Activated T-helper 1 cell treated with anti-CD3 and anti-CD28 coated beads, Interleukin-12 subunit alpha, Interleukin-12 subunit beta, Interleukin-2, Interleukin-4 antibody, amounts not matched to agents 30 ng/mL and 10 ng/mL and 1 ng/mL, durations not matched to agents 14 hours and 24 hours and 36 hours (primary cell): ENCODE results near the gene AVEN. TPM values are rescaled to one million over a fixed set of nuclear protein-coding genes. Genes with fewer than 3 reads are reported as not detected.

Source experiments
- DNase-seq: peaks from one replicate; pipeline ENCODE4 v3.0.0; 2021; ENCODE audit warnings: low spot score
- H3K27ac Mint-ChIP-seq: one replicate; pipeline ENCODE4 v1.8.0; 2021; ENCODE audit warnings: mild to moderate bottlenecking, mixed read lengths
- H3K27me3 Mint-ChIP-seq: one replicate; pipeline ENCODE4 v1.8.0; 2022; ENCODE audit warnings: mild to moderate bottlenecking, moderate library complexity, mixed read lengths; ENCODE audit not compliant: insufficient read depth
- H3K36me3 Mint-ChIP-seq: one replicate; pipeline ENCODE4 v1.8.0; 2021; ENCODE audit warnings: low read depth, mixed read lengths
- H3K4me1 Mint-ChIP-seq: one replicate; pipeline ENCODE4 v1.8.0; 2021; ENCODE audit warnings: low read depth, mixed read lengths
- H3K4me3 Mint-ChIP-seq: one replicate; pipeline ENCODE4 v1.8.0; 2021; ENCODE audit warnings: mild to moderate bottlenecking, moderate library complexity, mixed read lengths
- H3K9me3 Mint-ChIP-seq: one replicate; pipeline ENCODE4 v1.8.0; 2021; ENCODE audit warnings: mixed read lengths
- intact Hi-C: fragments of 100-400 bp; cut with micrococcal nuclease; formaldehyde crosslinking; loops from one replicate; pipeline ENCODE4 v1.15.1; 2024
- total RNA-seq: library from RNA; stranded (reverse); gene quantifications from 2 replicates; pipeline ENCODE4 v1.2.3, GENCODE V29; 2022

Gene AVEN
- total RNA-seq, 1 donor from 2014 or later, result 16.3 TPM

GRCh38 chr15:33915571-33916407 lies 123.2 kb downstream of the AVEN start:
- Mint-ChIP-seq H3K9me3 (no peaks in the 10 kb centered on the region), H3K27ac (no peak overlapping the region), H3K4me3 (no peak overlapping the region), H3K36me3 (no peaks in the 10 kb centered on the region), H3K4me1 (no peaks in the 10 kb centered on the region), H3K27me3 (no peaks in the 10 kb centered on the region)
- intact Hi-C loops, result no loop called here
- DNase-seq, result no peak

GRCh38 chr15:33913459-33913858 lies 125.5 kb downstream of the AVEN start:
- no peaks in the 10 kb centered on the region for H3K36me3 Mint-ChIP-seq

GRCh38 chr15:33912326-33912725 lies 126.7 kb downstream of the AVEN start:
- Mint-ChIP-seq H3K9me3 (no peaks in the 10 kb centered on the region), H3K27me3 (no peaks in the 10 kb centered on the region), H3K4me1 (no peaks in the 10 kb centered on the region), H3K27ac (no peak overlapping the region), H3K36me3 (no peaks in the 10 kb centered on the region), H3K4me3 (no peak overlapping the region)
- no peak for DNase-seq
- intact Hi-C loops, result no loop called here

More at GRCh38 chr15:33913459-33913858, 125.5 kb downstream of the AVEN start:
- H3K4me3 Mint-ChIP-seq, result no peak overlapping the region
- intact Hi-C loops, result no loop called here
- no peaks in the 10 kb centered on the region for H3K9me3 Mint-ChIP-seq
- H3K4me1 Mint-ChIP-seq, result no peaks in the 10 kb centered on the region
- DNase-seq, result no peak
- H3K27me3 Mint-ChIP-seq, result no peaks in the 10 kb centered on the region
- H3K27ac Mint-ChIP-seq, result no peak overlapping the region

GRCh38 chr15:33910741-33911140 lies 128.3 kb downstream of the AVEN start:
- intact Hi-C loops, result no loop called here
- no peaks in the 10 kb centered on the region for H3K27me3 Mint-ChIP-seq
- no peaks in the 10 kb centered on the region for H3K36me3 Mint-ChIP-seq
- no peak for DNase-seq
- no peaks in the 10 kb centered on the region for H3K9me3 Mint-ChIP-seq
- H3K4me3 Mint-ChIP-seq, result no peak overlapping the region
- H3K4me1 Mint-ChIP-seq, result no peaks in the 10 kb centered on the region
- H3K27ac Mint-ChIP-seq, result no peak overlapping the region

- Mint-ChIP-seq H3K4me3 (no peak overlapping the region), H3K9me3 (no peaks in the 10 kb centered on the region), H3K4me1 (no peaks in the 10 kb centered on the region), H3K27ac (no peak overlapping the region), H3K27me3 (no peaks in the 10 kb centered on the region), H3K36me3 (no peaks in the 10 kb centered on the region)
- intact Hi-C loops, result no loop called here
- no peak for DNase-seq
Measured at GRCh38 chr15:33908406-33908805, 130.6 kb downstream of the AVEN start.

GRCh38 chr15:33907326-33907725 lies 131.7 kb downstream of the AVEN start:
- Mint-ChIP-seq H3K27ac (no peak overlapping the region), H3K36me3 (no peaks in the 10 kb centered on the region), H3K4me3 (no peak overlapping the region), H3K4me1 (no peaks in the 10 kb centered on the region), H3K9me3 (no peaks in the 10 kb centered on the region), H3K27me3 (no peaks in the 10 kb centered on the region)
- intact Hi-C loops, result no loop called here
- DNase-seq, result no peak

- H3K36me3 Mint-ChIP-seq, result no peaks in the 10 kb centered on the region
- H3K27ac Mint-ChIP-seq, result no peak overlapping the region
- intact Hi-C loops, result no loop called here
- no peak for DNase-seq
- peaks cover under 1% of the 10 kb centered on the region for H3K4me1 Mint-ChIP-seq
- H3K27me3 Mint-ChIP-seq, result no peaks in the 10 kb centered on the region
- H3K9me3 Mint-ChIP-seq, result no peaks in the 10 kb centered on the region
- H3K4me3 Mint-ChIP-seq, result no peak overlapping the region
Measured at GRCh38 chr15:33903661-33904060, 135.3 kb downstream of the AVEN start.

GRCh38 chr15:33902043-33902442 lies 137.0 kb downstream of the AVEN start:
- peaks cover 6% of the 10 kb centered on the region for H3K4me1 Mint-ChIP-seq

GRCh38 chr15:33894193-33894592 lies 144.8 kb downstream of the AVEN start:
- Mint-ChIP-seq H3K36me3 (no peaks in the 10 kb centered on the region), H3K27me3 (peaks cover 2% of the 10 kb centered on the region), H3K27ac (no peak overlapping the region), H3K9me3 (no peaks in the 10 kb centered on the region), H3K4me1 (peaks cover 6% of the 10 kb centered on the region), H3K4me3 (no peak overlapping the region)
- DNase-seq, result no peak
- intact Hi-C loops, result no loop called here

More at GRCh38 chr15:33902043-33902442, 137.0 kb downstream of the AVEN start:
- intact Hi-C loops, result no loop called here
- Mint-ChIP-seq H3K4me3 (no peak overlapping the region), H3K27me3 (no peaks in the 10 kb centered on the region), H3K36me3 (no peaks in the 10 kb centered on the region), H3K27ac (no peak overlapping the region), H3K9me3 (no peaks in the 10 kb centered on the region)
- DNase-seq, result no peak

GRCh38 chr15:33888176-33888575 lies 150.8 kb downstream of the AVEN start:
- peaks cover 15% of the 10 kb centered on the region for H3K9me3 Mint-ChIP-seq
- intact Hi-C loops, result no loop called here
- peaks cover 2% of the 10 kb centered on the region for H3K27me3 Mint-ChIP-seq
- no peak for DNase-seq
- no peak overlapping the region for H3K27ac Mint-ChIP-seq
- no peaks in the 10 kb centered on the region for H3K4me1 Mint-ChIP-seq
- no peaks in the 10 kb centered on the region for H3K36me3 Mint-ChIP-seq
- H3K4me3 Mint-ChIP-seq, result no peak overlapping the region

GRCh38 chr15:33882921-33883320 lies 156.1 kb downstream of the AVEN start:
- Mint-ChIP-seq H3K27me3 (no peaks in the 10 kb centered on the region), H3K27ac (no peak overlapping the region), H3K36me3 (no peaks in the 10 kb centered on the region), H3K9me3 (peaks cover 11% of the 10 kb centered on the region), H3K4me3 (no peak overlapping the region), H3K4me1 (no peaks in the 10 kb centered on the region)
- DNase-seq, result no peak
- intact Hi-C loops, result no loop called here

GRCh38 chr15:33874156-33874555 lies 164.8 kb downstream of the AVEN start:
- H3K9me3 Mint-ChIP-seq, result no peaks in the 10 kb centered on the region
- intact Hi-C loops, result no loop called here
- H3K27me3 Mint-ChIP-seq, result no peaks in the 10 kb centered on the region
- DNase-seq, result no peak
- H3K4me1 Mint-ChIP-seq, result no peaks in the 10 kb centered on the region
- H3K36me3 Mint-ChIP-seq, result no peaks in the 10 kb centered on the region
- no peak overlapping the region for H3K27ac Mint-ChIP-seq
- H3K4me3 Mint-ChIP-seq, result no peak overlapping the region

GRCh38 chr15:33872416-33873106 lies 166.4 kb downstream of the AVEN start:
- Mint-ChIP-seq H3K9me3 (no peaks in the 10 kb centered on the region), H3K36me3 (no peaks in the 10 kb centered on the region), H3K4me3 (no peak overlapping the region), H3K27me3 (no peaks in the 10 kb centered on the region), H3K4me1 (no peaks in the 10 kb centered on the region), H3K27ac (no peak overlapping the region)
- DNase-seq, result no peak
- intact Hi-C loops, result no loop called here
